H1 (cell line): ENCODE results near the gene FAM111A. TPM values are rescaled to one million over a fixed set of nuclear protein-coding genes. Genes with fewer than 3 reads are reported as not detected.

Experiments
- BRCA1 ChIP-seq: IDR thresholded peaks from 2 replicates; pipeline ENCODE4 v1.6.1; 2012; ENCODE audit warnings: low read depth, low read length, improper control_type of control experiment
- CHD2 ChIP-seq: IDR thresholded peaks from 2 replicates; pipeline ENCODE4 v1.6.1; 2012; ENCODE audit warnings: low read length, improper control_type of control experiment
- CTBP2 ChIP-seq: IDR thresholded peaks from 2 replicates; pipeline ENCODE4 v1.7.0; 2011; ENCODE audit warnings: borderline replicate concordance, mild to moderate bottlenecking, moderate library complexity, mixed read lengths, low read length; ENCODE audit not compliant: insufficient read depth, insufficient read length
- EZH2 ChIP-seq: fragments of 200-600 bp; sonication (generic); IDR thresholded peaks from 2 replicates; pipeline ENCODE4 v1.7.1; 2012; ENCODE audit warnings: low read depth, mild to moderate bottlenecking, moderate library complexity, low read length, inconsistent platforms; ENCODE audit not compliant: severe bottlenecking
- RNF2 ChIP-seq: fragments of 200-900, 300-1000 bp; sonication (generic); IDR thresholded peaks from 2 replicates; pipeline ENCODE4 v1.7.1; 2016; ENCODE audit warnings: borderline replicate concordance, low read depth, mild to moderate bottlenecking, antibody characterized with exemption, low read length; ENCODE audit not compliant: poor library complexity, severe bottlenecking; ENCODE audit errors: missing control alignments
- SIN3A ChIP-seq, 2 experiments: IDR thresholded peaks in 1 of 2; conservative IDR thresholded peaks in 1 of 2; 2 replicates each; pipeline ENCODE4 v1.6.1; 2011 to 2012; ENCODE audit warnings: low read length in 2 of 2, improper control_type of control experiment in 1 of 2, low read depth in 1 of 2, mild to moderate bottlenecking in 1 of 2
- SIRT6 ChIP-seq: IDR thresholded peaks from one replicate; pipeline ENCODE4 v1.7.1; 2012; ENCODE audit warnings: low read length, inconsistent platforms
- SP2 ChIP-seq: IDR thresholded peaks from 2 replicates; pipeline ENCODE4 v1.6.1; 2012; ENCODE audit warnings: mild to moderate bottlenecking, low read length, inconsistent platforms
- polyA plus RNA-seq, 7 experiments: library from polyadenylated mRNA; depleted of rRNA in 3 of 7; stranded (reverse) in 5 of 7; unstranded in 2 of 7; fragments of >200 nt in 5 of 7; fragments of 200-250 nt in 2 of 7; gene quantifications; 1 replicate in 5 of 7; 2 replicates in 1 of 7; 4 replicates in 1 of 7; pipeline versions ENCODE4 v1.2.1 to v1.2.3, GENCODE V29; 2011 to 2013; ENCODE audit warnings: missing spikeins in 2 of 7, mixed read lengths in 2 of 7
- total RNA-seq: library from RNA; stranded (reverse); fragmentation: NEBNext Ultra II Directional; extraction: Animal tissue kit (Norgen Biotek cat#: 25700); gene quantifications from 2 replicates; pipeline ENCODE4 v1.2.1, GENCODE V29; 2021

Gene FAM111A
- total and polyA plus RNA-seq, 2 of the 8 experiments (the other 6 are each of a cell fraction or from before 2014, with no cell fraction given), result 10.2 to 29.9 TPM

- TF ChIP-seq SIRT6 (no peak), SP2 (no peak), BRCA1 (no peak), SIN3A (conservative IDR thresholded peaks at IDR 0.05 in 1 of 2, IDR thresholded peaks at IDR 0.05 in 1 of 2; ENCODE audit: low read depth in 1 of 2, low read length in 2 of 2) (no peak), CHD2 (no peak), EZH2 (no peak), RNF2 (no peak), CTBP2 (no peak)
Observed at GRCh38 chr11:59184691-59185339, 42.2 kb downstream of the FAM111A start (continued).
